T-helper 17 cell (primary cell): ENCODE results near the gene FAM20B. TPM values are rescaled to one million over a fixed set of nuclear protein-coding genes. Genes with fewer than 3 reads are reported as not detected.

Source experiments
- ATAC-seq: fragments of 150-1000 bp; cut with Tn5 transposase; 2 replicates; pipeline ENCODE4 v1.10.0; 2021; ENCODE audit warnings: mild to moderate bottlenecking, moderate library complexity
- DNase-seq, 3 donors: peaks; one replicate each; pipeline versions ENCODE4 v3.0.0 to v3.0.0-alpha.2; 2020 to 2021
- H3K9me3 ChIP-seq: one replicate; pipeline ENCODE4 v1.7.0; 2013; ENCODE audit warnings: low read length, mild to moderate bottlenecking; ENCODE audit not compliant: control insufficient read depth, poor library complexity, severe bottlenecking
- H3K27ac Mint-ChIP-seq: one replicate; pipeline ENCODE4 v1.8.0; 2022; ENCODE audit warnings: mild to moderate bottlenecking, moderate library complexity, mixed read lengths
- H3K27me3 Mint-ChIP-seq: one replicate; pipeline ENCODE4 v1.8.0; 2022; ENCODE audit warnings: mixed read lengths
- H3K36me3 Mint-ChIP-seq: one replicate; pipeline ENCODE4 v1.8.0; 2022; ENCODE audit warnings: low read depth, mixed read lengths
- H3K4me1 Mint-ChIP-seq: one replicate; pipeline ENCODE4 v1.8.0; 2022; ENCODE audit warnings: mild to moderate bottlenecking, mixed read lengths
- H3K4me3 Mint-ChIP-seq: one replicate; pipeline ENCODE4 v1.8.0; 2022; ENCODE audit warnings: mild to moderate bottlenecking, moderate library complexity, mixed read lengths
- total RNA-seq, 4 donors: library from RNA in 2 of 4; stranded (reverse) in 2 of 4; gene quantifications; one replicate each; pipeline ENCODE4 v1.2.3 and lab custom pipeline; 2022 to 2026

FAM20B gene
- total RNA-seq, 2 donors from 2014 or later, result 18.1 to 26.7 TPM

DNA sequence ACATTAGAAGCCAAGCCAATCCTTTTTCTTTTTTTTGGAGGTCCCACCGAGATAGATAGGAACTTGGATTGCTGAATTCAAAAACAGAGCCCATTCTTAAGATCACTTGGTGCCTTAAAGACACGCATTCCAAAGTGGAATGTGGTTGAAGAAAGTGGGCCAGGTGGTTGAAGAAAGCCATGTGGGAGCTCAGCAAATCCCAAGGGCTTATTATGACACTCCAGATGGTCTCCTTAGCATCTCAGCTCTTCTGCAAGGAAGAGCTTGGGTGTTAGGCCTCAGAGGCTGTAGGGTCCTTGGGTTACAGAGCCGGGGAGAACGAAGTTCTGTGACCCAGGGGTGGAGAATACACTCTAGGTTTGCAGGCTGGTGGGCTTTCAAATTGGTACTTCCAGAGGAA lies 69.7 kb downstream of the FAM20B start:
- no peak for ATAC-seq
- peaks cover 20% of the 10 kb centered on the region for H3K4me1 Mint-ChIP-seq
- H3K36me3 Mint-ChIP-seq, result peaks cover 5% of the 10 kb centered on the region
- no peak overlapping the region for H3K4me3 Mint-ChIP-seq
- no peaks in the 10 kb centered on the region for H3K9me3 ChIP-seq
- no peaks in the 10 kb centered on the region for H3K27me3 Mint-ChIP-seq
- H3K27ac Mint-ChIP-seq, result peak overlapping the region; percentile 45
- DNase-seq, result no peak

DNA sequence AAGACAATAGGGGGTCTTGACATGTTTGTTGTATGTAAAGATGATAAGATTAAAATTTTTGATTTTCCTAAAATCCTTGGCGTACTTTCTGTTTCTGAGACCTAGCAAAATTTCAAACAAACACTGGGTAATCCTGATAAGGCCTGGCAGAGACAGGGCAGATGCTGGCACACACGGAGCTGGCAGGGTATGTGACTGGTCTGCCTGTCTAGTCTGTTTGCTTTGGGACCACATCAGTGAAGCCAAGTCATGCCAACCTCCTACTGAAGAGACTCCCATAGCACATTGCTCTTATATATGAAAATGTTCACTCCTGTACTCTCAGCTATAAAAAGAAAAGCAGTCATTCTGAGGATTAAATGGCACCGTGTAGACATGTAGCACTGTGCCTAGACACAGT lies 70.2 kb downstream of the FAM20B start:
- Mint-ChIP-seq H3K27me3 (no peaks in the 10 kb centered on the region), H3K36me3 (peaks cover 5% of the 10 kb centered on the region), H3K27ac (peak overlapping the region; percentile 45), H3K4me1 (peaks cover 19% of the 10 kb centered on the region), H3K4me3 (no peak overlapping the region)
- ATAC-seq, result no peak
- H3K9me3 ChIP-seq, result no peaks in the 10 kb centered on the region
- no peak for DNase-seq

DNA sequence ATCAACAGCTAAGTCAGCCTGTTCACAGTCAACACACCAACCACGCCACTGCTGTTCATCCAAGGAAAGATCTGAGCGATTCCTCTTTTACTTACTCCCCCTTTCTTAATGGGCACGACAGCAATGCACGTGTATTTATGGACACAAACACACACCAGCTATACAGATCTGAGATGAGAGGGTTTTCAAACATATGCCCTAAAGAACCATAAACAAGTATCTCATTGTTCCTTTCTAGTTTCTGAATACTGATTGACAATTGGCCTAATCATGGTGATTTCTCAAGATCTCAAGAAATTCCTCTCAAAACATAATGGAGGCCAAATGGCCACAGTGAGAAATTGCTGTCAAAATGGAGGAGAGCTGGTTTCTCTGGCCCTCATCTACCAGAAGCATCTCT lies 74.2 kb downstream of the FAM20B start:
- H3K4me1 Mint-ChIP-seq, result no peaks in the 10 kb centered on the region
- no peaks in the 10 kb centered on the region for H3K27me3 Mint-ChIP-seq
- H3K27ac Mint-ChIP-seq, result no peak overlapping the region
- ATAC-seq (no peak), DNase-seq (no peak)
- H3K36me3 Mint-ChIP-seq, result no peaks in the 10 kb centered on the region
- no peak overlapping the region for H3K4me3 Mint-ChIP-seq
- no peaks in the 10 kb centered on the region for H3K9me3 ChIP-seq

DNA sequence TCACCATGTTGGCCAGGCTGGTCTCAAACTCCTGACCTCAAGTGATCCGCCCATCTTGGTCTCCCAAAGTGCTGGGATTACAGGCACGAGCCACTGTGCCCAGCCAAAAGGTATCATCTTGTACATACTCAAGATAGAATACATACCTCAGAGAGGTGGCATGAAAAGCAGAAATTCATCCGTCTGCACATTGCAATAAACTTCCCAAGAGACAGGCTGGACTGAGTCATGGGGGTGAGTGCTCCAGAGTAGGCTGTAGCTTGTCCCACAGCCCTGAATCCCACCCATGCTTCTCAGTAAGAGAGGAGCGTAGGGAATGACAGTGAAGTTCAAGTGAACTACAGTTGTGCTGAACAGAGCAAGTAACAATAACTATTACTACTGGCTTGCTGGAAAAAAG lies 75.9 kb downstream of the FAM20B start:
- no peaks in the 10 kb centered on the region for H3K9me3 ChIP-seq
- H3K4me1 Mint-ChIP-seq, result no peaks in the 10 kb centered on the region
- H3K4me3 Mint-ChIP-seq, result no peak overlapping the region
- DNase-seq (no peak), ATAC-seq (no peak)
- no peaks in the 10 kb centered on the region for H3K27me3 Mint-ChIP-seq
- H3K27ac Mint-ChIP-seq, result no peak overlapping the region
- no peaks in the 10 kb centered on the region for H3K36me3 Mint-ChIP-seq

DNA sequence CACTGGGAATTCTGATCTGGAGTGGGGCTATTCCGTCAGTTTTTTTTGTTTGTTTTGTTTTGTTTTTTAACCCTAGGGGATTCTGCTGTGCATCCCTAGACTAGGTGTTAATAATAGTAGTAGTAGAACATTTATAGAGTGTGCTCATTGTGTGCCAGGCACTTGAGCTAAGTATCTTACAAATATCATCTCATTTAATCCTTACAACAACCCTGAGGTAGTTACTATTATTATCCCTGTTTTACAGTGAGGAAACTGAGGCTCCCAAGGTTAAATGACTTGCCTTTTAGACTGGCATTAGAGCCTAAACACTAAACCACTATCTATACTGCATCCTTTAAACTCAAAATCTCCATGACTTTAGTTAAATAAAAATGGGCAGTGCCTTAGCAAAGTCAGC lies 78.3 kb downstream of the FAM20B start:
- ATAC-seq (no peak), DNase-seq (no peak)
- Mint-ChIP-seq H3K4me1 (no peaks in the 10 kb centered on the region), H3K27me3 (no peaks in the 10 kb centered on the region), H3K4me3 (no peak overlapping the region), H3K27ac (no peak overlapping the region), H3K36me3 (no peaks in the 10 kb centered on the region)
- no peaks in the 10 kb centered on the region for H3K9me3 ChIP-seq

DNA sequence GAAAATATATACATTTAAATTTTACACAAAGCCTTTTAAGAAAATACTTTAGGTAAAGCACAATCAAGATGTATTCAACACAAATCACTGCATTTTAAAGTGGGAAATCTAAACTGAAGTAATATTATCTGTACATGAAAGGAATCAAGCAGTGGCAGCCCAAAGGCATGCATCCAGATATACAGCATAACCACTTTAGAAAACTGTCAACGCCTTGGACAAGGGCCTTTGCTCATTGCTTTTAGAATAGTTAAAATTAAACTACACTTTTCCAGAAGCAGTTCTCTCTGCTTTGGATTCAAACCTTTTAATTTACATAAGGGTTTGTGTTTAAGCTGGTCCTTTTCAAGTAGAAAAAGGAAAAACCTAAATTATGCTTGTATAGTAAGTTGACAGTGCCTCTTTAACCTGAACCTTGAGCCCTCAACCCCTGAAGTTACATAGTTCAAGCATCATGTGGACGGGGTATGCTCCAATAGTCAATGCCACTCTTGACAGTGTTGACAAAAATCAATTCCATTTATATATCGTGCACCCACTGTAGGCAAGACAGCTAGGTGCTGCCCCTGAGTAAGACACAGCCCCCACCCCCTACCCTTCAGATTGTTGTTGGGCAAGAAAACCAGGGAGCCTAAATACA lies 79.0 kb downstream of the FAM20B start:
- no peak overlapping the region for H3K27ac Mint-ChIP-seq
- no peak overlapping the region for H3K4me3 Mint-ChIP-seq
- no peaks in the 10 kb centered on the region for H3K27me3 Mint-ChIP-seq
- no peaks in the 10 kb centered on the region for H3K9me3 ChIP-seq
- DNase-seq, result no peak
- no peak for ATAC-seq
- H3K36me3 Mint-ChIP-seq, result no peaks in the 10 kb centered on the region
- H3K4me1 Mint-ChIP-seq, result no peaks in the 10 kb centered on the region

DNA sequence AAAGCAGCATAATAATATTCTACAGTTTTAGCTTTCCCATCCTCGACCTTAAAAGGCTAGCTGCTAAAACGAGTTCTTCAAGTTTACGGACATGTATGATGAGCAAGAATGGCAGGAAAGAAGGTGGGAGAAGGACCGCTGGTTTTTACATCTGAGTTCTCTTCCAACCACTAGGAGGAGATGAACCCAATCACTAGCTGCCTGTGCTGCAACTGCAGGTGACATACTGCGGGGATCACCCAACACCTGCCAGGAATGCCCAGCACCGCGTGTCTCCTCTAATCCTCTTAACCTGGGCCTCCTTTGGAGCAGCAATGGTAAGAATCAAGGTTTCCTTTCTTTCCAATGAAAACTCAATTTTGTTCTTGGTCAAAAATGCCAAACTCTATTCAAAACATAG lies 79.7 kb downstream of the FAM20B start:
- H3K4me1 Mint-ChIP-seq, result no peaks in the 10 kb centered on the region
- no peak overlapping the region for H3K27ac Mint-ChIP-seq
- H3K27me3 Mint-ChIP-seq, result no peaks in the 10 kb centered on the region
- ATAC-seq (no peak), DNase-seq (no peak)
- H3K36me3 Mint-ChIP-seq, result no peaks in the 10 kb centered on the region
- no peak overlapping the region for H3K4me3 Mint-ChIP-seq
- no peaks in the 10 kb centered on the region for H3K9me3 ChIP-seq

DNA sequence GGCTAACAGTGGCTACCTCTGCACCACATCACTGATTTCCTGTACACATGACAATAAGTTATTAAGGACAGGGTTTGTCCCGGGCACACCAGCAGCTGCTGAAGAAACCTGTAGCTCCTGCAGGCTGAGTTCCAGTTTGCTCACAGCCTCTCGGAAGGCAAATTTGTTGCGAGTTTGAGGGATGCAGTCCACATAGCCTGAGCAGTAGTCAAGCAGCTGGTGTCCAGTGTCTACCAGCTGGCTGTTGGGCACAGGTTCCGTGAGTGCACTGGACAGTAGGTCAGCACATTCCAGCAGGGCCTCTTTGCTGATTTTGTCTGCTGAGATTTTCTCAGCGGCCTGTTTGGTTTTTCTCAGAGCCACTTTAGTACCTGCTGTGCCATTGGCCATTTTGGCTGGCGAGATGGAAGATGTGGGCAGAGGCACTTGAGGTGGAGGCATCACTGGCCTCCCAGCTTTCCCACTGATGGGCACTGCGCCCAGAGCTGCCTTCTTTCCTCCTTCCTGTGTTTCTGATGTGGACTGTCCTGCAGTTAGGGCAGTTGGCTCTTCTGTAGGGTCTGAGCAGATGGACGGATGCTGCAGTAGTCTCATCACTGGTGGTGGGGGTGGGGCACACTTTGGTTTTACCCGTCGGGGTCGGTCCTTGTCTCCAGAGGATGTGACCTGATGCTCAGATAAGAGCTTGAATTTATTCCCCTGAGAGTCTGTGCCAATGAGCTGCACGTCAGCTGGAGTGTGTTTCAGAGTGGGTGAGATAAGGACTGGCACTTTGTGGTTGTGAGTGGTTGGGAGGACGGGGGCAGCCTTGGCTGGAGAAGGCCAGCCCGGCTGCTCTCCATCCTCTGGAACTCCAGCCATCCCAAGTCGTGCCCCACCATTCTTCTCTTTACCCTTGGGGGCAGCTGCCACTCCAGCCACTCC lies 82.3 kb downstream of the FAM20B start:
- Mint-ChIP-seq H3K27ac (peak overlapping the region; percentile 43), H3K27me3 (no peaks in the 10 kb centered on the region), H3K4me1 (no peaks in the 10 kb centered on the region), H3K4me3 (no peak overlapping the region), H3K36me3 (no peaks in the 10 kb centered on the region)
- ATAC-seq (no peak), DNase-seq (no peak)
- H3K9me3 ChIP-seq, result no peaks in the 10 kb centered on the region

DNA sequence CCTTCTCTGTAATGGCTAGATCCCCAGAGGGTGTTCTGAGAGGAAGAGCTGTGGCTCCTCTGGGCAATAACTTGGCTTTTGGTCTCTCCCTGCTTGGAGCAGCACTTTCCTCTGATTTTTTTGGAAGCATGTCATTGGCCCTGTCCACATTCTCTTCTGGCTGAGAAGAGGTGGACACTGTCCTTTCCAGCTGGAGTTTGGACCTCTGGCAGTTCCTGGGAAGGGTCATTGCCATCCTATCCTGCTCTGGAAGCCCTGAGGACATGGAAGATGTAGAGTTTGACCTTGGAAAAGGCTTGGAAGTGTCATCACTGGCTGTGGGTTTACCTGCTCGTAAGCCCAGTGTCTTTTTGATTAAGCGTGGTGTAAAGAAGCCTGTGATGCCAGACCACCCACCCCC lies 83.0 kb downstream of the FAM20B start:
- no peak overlapping the region for H3K4me3 Mint-ChIP-seq
- DNase-seq, result no peak
- ATAC-seq, result no peak
- H3K9me3 ChIP-seq, result no peaks in the 10 kb centered on the region
- no peaks in the 10 kb centered on the region for H3K36me3 Mint-ChIP-seq
- no peaks in the 10 kb centered on the region for H3K27me3 Mint-ChIP-seq
- H3K27ac Mint-ChIP-seq, result no peak overlapping the region
- H3K4me1 Mint-ChIP-seq, result no peaks in the 10 kb centered on the region

DNA sequence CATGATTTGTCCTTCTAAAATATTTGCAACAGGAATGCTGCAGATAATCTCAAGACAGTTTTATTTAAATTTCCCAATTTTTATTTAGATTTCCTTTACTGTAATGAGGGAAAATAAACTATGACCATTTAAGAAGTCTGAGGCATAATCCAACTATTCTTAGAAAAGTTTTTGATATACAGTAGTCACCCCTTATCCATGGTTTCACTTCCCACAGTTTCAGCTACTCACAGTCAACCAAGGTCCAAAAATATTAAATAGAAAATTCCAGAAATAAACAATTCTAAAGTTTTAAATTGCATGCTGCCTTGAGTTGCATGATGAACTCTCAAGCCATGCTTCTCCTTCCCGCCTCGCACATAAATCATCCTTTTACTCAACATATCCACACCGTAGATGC lies 89.5 kb downstream of the FAM20B start:
- Mint-ChIP-seq H3K36me3 (peaks cover 2% of the 10 kb centered on the region), H3K4me3 (no peak overlapping the region), H3K27ac (no peak overlapping the region), H3K27me3 (no peaks in the 10 kb centered on the region), H3K4me1 (peaks cover 7% of the 10 kb centered on the region)
- DNase-seq (no peak), ATAC-seq (no peak)
- no peaks in the 10 kb centered on the region for H3K9me3 ChIP-seq

DNA sequence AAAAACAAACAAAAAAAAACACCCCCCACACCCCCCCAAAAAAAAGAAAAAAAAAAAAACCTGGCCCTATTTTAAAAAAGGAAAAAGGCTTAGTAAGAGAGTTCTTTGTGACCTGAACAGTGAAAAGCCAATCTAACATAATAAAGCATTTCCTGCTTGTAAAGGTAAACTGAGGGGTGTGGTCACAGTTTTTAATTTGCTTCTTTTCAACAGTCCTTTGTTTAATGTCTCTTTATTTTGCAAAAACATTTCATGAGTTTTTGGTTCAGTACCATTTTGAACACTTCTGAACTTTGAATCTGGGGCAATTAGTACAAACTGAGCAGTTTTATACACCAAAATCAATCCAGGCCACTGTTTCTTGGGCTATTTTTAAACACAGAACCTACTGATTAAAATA lies 93.8 kb downstream of the FAM20B start:
- H3K4me3 Mint-ChIP-seq, result no peak overlapping the region
- peaks cover 2% of the 10 kb centered on the region for H3K36me3 Mint-ChIP-seq
- H3K27ac Mint-ChIP-seq, result no peak overlapping the region
- H3K4me1 Mint-ChIP-seq, result peaks cover 6% of the 10 kb centered on the region
- no peak for ATAC-seq
- no peaks in the 10 kb centered on the region for H3K9me3 ChIP-seq
- no peak for DNase-seq
- no peaks in the 10 kb centered on the region for H3K27me3 Mint-ChIP-seq

DNA sequence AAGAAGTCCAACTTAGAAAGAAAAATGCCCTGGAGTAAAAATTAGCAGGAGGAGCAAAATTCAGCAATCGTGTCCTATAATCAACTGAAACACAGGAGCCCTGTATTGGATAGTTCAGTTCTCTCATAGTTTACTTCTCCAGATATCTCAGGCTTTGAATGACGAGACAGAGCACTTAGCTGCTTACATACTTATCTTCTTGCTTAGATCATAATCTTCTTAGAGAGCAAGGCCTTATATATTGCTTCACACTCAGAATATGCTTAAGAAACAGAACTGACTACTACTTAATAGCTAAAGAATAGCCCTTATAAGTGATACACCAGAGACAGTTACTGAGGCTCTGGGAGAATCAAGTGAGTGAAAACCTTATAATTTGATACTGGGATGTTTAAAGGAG lies 95.0 kb downstream of the FAM20B start:
- no peaks in the 10 kb centered on the region for H3K9me3 ChIP-seq
- Mint-ChIP-seq H3K36me3 (peaks cover 2% of the 10 kb centered on the region), H3K4me1 (peaks cover 6% of the 10 kb centered on the region), H3K27ac (peak overlapping the region; percentile 29), H3K4me3 (no peak overlapping the region), H3K27me3 (no peaks in the 10 kb centered on the region)
- DNase-seq (no peak), ATAC-seq (no peak)

DNA sequence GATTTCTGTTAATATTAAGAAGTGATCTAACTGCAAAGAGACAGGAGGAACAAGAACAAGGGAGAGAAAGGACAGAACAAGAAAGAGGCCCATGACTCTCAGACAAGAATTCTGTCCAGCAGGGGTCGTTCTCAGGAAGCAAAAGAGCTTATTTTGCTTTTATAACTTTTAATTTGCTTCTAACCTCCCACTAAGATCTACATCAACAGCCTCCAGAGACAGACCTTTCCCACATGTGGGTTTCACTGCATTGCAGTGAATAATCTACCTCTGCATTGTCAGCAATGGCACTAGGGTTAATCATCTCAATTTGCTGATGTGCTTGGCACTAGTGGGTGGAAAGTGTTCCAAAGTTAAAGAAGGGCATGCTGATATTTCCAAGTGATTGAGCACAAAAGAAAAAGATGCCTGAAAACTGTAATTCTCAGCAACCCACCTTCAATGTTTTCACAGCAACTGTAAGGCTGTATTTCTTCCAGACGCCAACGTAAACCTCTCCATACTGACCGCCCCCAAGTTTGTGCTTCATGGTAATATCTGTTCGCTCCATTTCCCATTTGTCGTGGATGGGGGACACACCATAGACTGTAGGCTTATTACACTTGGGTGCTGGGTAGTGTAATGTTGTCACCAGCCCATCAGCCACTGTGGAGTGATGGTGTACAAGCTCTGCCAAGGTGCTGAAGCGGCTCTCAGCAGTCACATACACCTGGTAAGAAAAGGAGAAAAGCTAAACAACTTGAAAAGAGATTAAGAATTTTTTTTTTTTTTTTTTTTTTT lies 95.7 kb downstream of the FAM20B start:
- DNase-seq (peak in 1 of 3 donors; percentile 16), ATAC-seq (no peak)
- Mint-ChIP-seq H3K4me1 (peaks cover 2% of the 10 kb centered on the region), H3K36me3 (peaks cover 2% of the 10 kb centered on the region), H3K4me3 (no peak overlapping the region), H3K27me3 (no peaks in the 10 kb centered on the region), H3K27ac (no peak overlapping the region)
- no peaks in the 10 kb centered on the region for H3K9me3 ChIP-seq
